GM23338 (cell line): Measurements from ENCODE around the gene DOCK2. TPM values are rescaled to one million over a fixed set of nuclear protein-coding genes. Genes with fewer than 3 reads are reported as not detected.

Source experiments
- ATAC-seq: fragments of 200-7000 bp; cut with Tn5 transposase; 3 replicates; pipeline ENCODE4 v1.9.1; 2020
- DNase-seq: peaks from one replicate; pipeline ENCODE4 v3.0.0-alpha.2; 2015; ENCODE audit warnings: low spot score
- H2AFZ ChIP-seq: fragments of 200-600 bp; sonication (generic); 2 replicates; pipeline ENCODE4 v1.8.0; 2016; ENCODE audit warnings: antibody characterized with exemption, mild to moderate bottlenecking, moderate library complexity
- H3F3A ChIP-seq: fragments of 200-600 bp; sonication (generic); replicated peaks from 2 replicates; pipeline ENCODE4 v1.8.0; 2017; ENCODE audit warnings: antibody characterized with exemption, mixed run types, low read depth
- H3K27ac ChIP-seq: fragments of 200-600 bp; sonication (generic); 2 replicates; pipeline ENCODE4 v1.6.1; 2016; ENCODE audit warnings: low read depth
- H3K27me3 ChIP-seq: fragments of 200-600 bp; sonication (generic); 2 replicates; pipeline ENCODE4 v1.8.0; 2016; ENCODE audit warnings: mild to moderate bottlenecking, mixed run types, moderate library complexity; ENCODE audit not compliant: insufficient read depth
- H3K36me3 ChIP-seq: fragments of 200-600 bp; sonication (generic); 2 replicates; pipeline ENCODE4 v1.8.0; 2016; ENCODE audit warnings: mild to moderate bottlenecking; ENCODE audit not compliant: insufficient read depth
- H3K4me1 ChIP-seq: fragments of 200-600 bp; sonication (generic); 2 replicates; pipeline ENCODE4 v1.8.0; 2016; ENCODE audit warnings: mild to moderate bottlenecking, moderate library complexity; ENCODE audit not compliant: insufficient read depth
- H3K4me2 ChIP-seq: fragments of 200-600 bp; sonication (generic); 2 replicates; pipeline ENCODE4 v1.7.1; 2017; ENCODE audit warnings: mixed run types
- H3K4me3 ChIP-seq: fragments of 200-600 bp; sonication (generic); 2 replicates; pipeline ENCODE4 v1.6.1; 2016; ENCODE audit warnings: mixed run types
- H3K79me2 ChIP-seq: fragments of 200-600 bp; sonication (generic); replicated peaks from 2 replicates; pipeline ENCODE4 v1.8.0; 2017; ENCODE audit warnings: mild to moderate bottlenecking; ENCODE audit not compliant: insufficient read depth
- H3K9me2 ChIP-seq: fragments of 200-600 bp; sonication (generic); 2 replicates; pipeline ENCODE4 v1.8.0; 2017; ENCODE audit not compliant: insufficient read depth
- H4K20me1 ChIP-seq: fragments of 200-600 bp; sonication (generic); replicated peaks from 2 replicates; pipeline ENCODE4 v1.8.0; 2017; ENCODE audit warnings: mild to moderate bottlenecking; ENCODE audit not compliant: insufficient read depth
- H3K27ac Mint-ChIP-seq: 2 replicates; pipeline ENCODE4 v1.8.0; 2020; ENCODE audit warnings: inconsistent platforms, mild to moderate bottlenecking, moderate library complexity, mixed read lengths
- H3K27me3 Mint-ChIP-seq: 3 replicates; pipeline ENCODE4 v1.8.0; 2022; ENCODE audit warnings: low read depth, mild to moderate bottlenecking, moderate library complexity, mixed read lengths, inconsistent platforms; ENCODE audit not compliant: insufficient read depth, poor library complexity
- H3K36me3 Mint-ChIP-seq: 3 replicates; pipeline ENCODE4 v1.8.0; 2021; ENCODE audit warnings: low read depth, mild to moderate bottlenecking, inconsistent platforms, moderate library complexity, mixed read lengths
- H3K4me1 Mint-ChIP-seq: 3 replicates; pipeline ENCODE4 v1.8.0; 2020; ENCODE audit warnings: mild to moderate bottlenecking, inconsistent platforms, mixed read lengths
- H3K4me3 Mint-ChIP-seq: 3 replicates; pipeline ENCODE4 v1.8.0; 2021; ENCODE audit warnings: moderate library complexity, mild to moderate bottlenecking, inconsistent platforms, mixed read lengths
- H3K9me3 Mint-ChIP-seq: 3 replicates; pipeline ENCODE4 v1.8.0; 2020; ENCODE audit warnings: moderate library complexity, mild to moderate bottlenecking, inconsistent platforms, mixed read lengths
- CREB1 ChIP-seq: fragments of 250-450 bp; sonication (Bioruptor Pico); IDR thresholded peaks from 2 replicates; pipeline ENCODE4 v1.5.0; 2020; ENCODE audit warnings: low read depth, mild to moderate bottlenecking, moderate library complexity
- CTCF ChIP-seq, 2 experiments: fragments of 200-600 bp in 1 of 2; sonication (generic) in 1 of 2; conservative IDR thresholded peaks; 2 replicates each; pipeline versions ENCODE4 v1.5.1 to v1.6.1; 2016 to 2017; ENCODE audit warnings: antibody characterized with exemption in 2 of 2, low read depth in 2 of 2, mild to moderate bottlenecking in 2 of 2, moderate library complexity in 1 of 2
- EZH2 ChIP-seq: fragments of 200-600 bp; sonication (generic); IDR thresholded peaks from one replicate; pipeline ENCODE4 v1.8.0; 2017; ENCODE audit warnings: antibody characterized with exemption, mild to moderate bottlenecking, low read depth; ENCODE audit not compliant: unreplicated experiment
- EZH2phosphoT487 ChIP-seq: fragments of 200-600 bp; sonication (generic); IDR thresholded peaks from one replicate; pipeline ENCODE4 v1.8.1; 2018; ENCODE audit warnings: antibody characterized with exemption; ENCODE audit not compliant: unreplicated experiment
- JUNB ChIP-seq: IDR thresholded peaks from one replicate; pipeline ENCODE4 v1.6.1; 2016; ENCODE audit warnings: antibody characterized with exemption; ENCODE audit not compliant: unreplicated experiment
- NANOG ChIP-seq: IDR thresholded peaks from 2 replicates; pipeline ENCODE4 v1.6.1; 2016; ENCODE audit warnings: antibody characterized with exemption, borderline replicate concordance
- POLR2AphosphoS5 ChIP-seq: IDR thresholded peaks from 2 replicates; pipeline ENCODE4 v1.6.1; 2016; ENCODE audit warnings: antibody characterized with exemption, low read depth
- STAT1 ChIP-seq: IDR thresholded peaks from one replicate; pipeline ENCODE4 v1.6.1; 2016; ENCODE audit warnings: antibody characterized with exemption; ENCODE audit not compliant: unreplicated experiment
- ZNF114 ChIP-seq: fragments of 250-450 bp; sonication (Bioruptor Pico); IDR thresholded peaks from 2 replicates; pipeline ENCODE4 v1.5.0; 2020; ENCODE audit warnings: mild to moderate bottlenecking, moderate library complexity
- ZNF331 ChIP-seq: fragments of 250-450 bp; sonication (Bioruptor Pico); IDR thresholded peaks from 2 replicates; pipeline ENCODE4 v1.5.0; 2020; ENCODE audit warnings: low read depth, mild to moderate bottlenecking, moderate library complexity
- polyA plus RNA-seq: library from polyadenylated mRNA; unstranded; fragments of >200 nt; fragmentation: Nextera tagmentation; extraction: Ambion mirVana; gene quantifications from 2 replicates; pipeline ENCODE4 v1.2.1, GENCODE V29; 2016
- total RNA-seq: library from RNA; depleted of rRNA; stranded (reverse); fragments of >200 nt; shearing (Covaris generic); gene quantifications from 2 replicates; pipeline ENCODE4 v1.2.3, GENCODE V29; 2014
- TF ChIP-seq, protein P1 (sequence below): fragments of 250-450 bp; sonication (Bioruptor Pico); IDR thresholded peaks from 2 replicates; pipeline ENCODE4 v1.5.0; 2020; ENCODE audit warnings: mild to moderate bottlenecking, moderate library complexity
- TF ChIP-seq, protein P2 (sequence below): IDR thresholded peaks from one replicate; pipeline ENCODE4 v1.6.1; 2018; ENCODE audit warnings: antibody characterized with exemption; ENCODE audit not compliant: unreplicated experiment
- TF ChIP-seq, protein P3 (sequence below): IDR thresholded peaks from 2 replicates; pipeline ENCODE4 v1.6.1; 2016; ENCODE audit warnings: antibody characterized with exemption

The DOCK2 gene
- total and polyA plus RNA-seq, 2 experiments from 2014 or later, result 3.7 to 9.4 TPM

DNA sequence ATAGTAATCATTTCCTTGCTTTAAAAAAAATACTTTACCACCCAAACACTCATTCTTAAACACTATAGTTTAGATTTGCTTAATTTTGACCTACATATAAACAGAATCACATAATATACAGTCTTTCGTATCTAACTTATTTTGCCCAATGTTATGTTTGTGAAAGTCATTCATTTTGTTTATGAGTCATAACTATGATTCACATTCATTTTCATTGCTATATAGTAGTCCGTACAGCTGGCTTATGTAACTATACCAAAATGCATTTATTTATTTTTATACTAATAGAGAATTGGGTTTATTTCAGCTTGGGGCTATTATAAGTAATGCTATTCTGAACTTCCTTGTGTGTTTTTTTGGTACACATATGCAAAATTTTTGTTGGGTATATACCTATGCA lies 434.7 kb downstream of the DOCK2 start:
- H3K4me1 ChIP-seq, result peaks cover 4% of the 10 kb centered on the region; the same call in 1 of the 2 replicates
- Mint-ChIP-seq H3K4me3 (no peak overlapping the region), H3K4me1 (peaks cover 18% of the 10 kb centered on the region), H3K27me3 (peaks cover 2% of the 10 kb centered on the region), H3K36me3 (no peaks in the 10 kb centered on the region), H3K27ac (no peak overlapping the region), H3K9me3 (no peaks in the 10 kb centered on the region)
- H2AFZ ChIP-seq, result no peak overlapping the region
- no peaks in the 10 kb centered on the region for H4K20me1 ChIP-seq
- H3K79me2 ChIP-seq, result no peaks in the 10 kb centered on the region
- no peaks in the 10 kb centered on the region for H3K27me3 ChIP-seq
- H3K27ac ChIP-seq, result no peak overlapping the region
- H3F3A ChIP-seq, result no peaks in the 10 kb centered on the region
- TF ChIP-seq, protein P1, sequence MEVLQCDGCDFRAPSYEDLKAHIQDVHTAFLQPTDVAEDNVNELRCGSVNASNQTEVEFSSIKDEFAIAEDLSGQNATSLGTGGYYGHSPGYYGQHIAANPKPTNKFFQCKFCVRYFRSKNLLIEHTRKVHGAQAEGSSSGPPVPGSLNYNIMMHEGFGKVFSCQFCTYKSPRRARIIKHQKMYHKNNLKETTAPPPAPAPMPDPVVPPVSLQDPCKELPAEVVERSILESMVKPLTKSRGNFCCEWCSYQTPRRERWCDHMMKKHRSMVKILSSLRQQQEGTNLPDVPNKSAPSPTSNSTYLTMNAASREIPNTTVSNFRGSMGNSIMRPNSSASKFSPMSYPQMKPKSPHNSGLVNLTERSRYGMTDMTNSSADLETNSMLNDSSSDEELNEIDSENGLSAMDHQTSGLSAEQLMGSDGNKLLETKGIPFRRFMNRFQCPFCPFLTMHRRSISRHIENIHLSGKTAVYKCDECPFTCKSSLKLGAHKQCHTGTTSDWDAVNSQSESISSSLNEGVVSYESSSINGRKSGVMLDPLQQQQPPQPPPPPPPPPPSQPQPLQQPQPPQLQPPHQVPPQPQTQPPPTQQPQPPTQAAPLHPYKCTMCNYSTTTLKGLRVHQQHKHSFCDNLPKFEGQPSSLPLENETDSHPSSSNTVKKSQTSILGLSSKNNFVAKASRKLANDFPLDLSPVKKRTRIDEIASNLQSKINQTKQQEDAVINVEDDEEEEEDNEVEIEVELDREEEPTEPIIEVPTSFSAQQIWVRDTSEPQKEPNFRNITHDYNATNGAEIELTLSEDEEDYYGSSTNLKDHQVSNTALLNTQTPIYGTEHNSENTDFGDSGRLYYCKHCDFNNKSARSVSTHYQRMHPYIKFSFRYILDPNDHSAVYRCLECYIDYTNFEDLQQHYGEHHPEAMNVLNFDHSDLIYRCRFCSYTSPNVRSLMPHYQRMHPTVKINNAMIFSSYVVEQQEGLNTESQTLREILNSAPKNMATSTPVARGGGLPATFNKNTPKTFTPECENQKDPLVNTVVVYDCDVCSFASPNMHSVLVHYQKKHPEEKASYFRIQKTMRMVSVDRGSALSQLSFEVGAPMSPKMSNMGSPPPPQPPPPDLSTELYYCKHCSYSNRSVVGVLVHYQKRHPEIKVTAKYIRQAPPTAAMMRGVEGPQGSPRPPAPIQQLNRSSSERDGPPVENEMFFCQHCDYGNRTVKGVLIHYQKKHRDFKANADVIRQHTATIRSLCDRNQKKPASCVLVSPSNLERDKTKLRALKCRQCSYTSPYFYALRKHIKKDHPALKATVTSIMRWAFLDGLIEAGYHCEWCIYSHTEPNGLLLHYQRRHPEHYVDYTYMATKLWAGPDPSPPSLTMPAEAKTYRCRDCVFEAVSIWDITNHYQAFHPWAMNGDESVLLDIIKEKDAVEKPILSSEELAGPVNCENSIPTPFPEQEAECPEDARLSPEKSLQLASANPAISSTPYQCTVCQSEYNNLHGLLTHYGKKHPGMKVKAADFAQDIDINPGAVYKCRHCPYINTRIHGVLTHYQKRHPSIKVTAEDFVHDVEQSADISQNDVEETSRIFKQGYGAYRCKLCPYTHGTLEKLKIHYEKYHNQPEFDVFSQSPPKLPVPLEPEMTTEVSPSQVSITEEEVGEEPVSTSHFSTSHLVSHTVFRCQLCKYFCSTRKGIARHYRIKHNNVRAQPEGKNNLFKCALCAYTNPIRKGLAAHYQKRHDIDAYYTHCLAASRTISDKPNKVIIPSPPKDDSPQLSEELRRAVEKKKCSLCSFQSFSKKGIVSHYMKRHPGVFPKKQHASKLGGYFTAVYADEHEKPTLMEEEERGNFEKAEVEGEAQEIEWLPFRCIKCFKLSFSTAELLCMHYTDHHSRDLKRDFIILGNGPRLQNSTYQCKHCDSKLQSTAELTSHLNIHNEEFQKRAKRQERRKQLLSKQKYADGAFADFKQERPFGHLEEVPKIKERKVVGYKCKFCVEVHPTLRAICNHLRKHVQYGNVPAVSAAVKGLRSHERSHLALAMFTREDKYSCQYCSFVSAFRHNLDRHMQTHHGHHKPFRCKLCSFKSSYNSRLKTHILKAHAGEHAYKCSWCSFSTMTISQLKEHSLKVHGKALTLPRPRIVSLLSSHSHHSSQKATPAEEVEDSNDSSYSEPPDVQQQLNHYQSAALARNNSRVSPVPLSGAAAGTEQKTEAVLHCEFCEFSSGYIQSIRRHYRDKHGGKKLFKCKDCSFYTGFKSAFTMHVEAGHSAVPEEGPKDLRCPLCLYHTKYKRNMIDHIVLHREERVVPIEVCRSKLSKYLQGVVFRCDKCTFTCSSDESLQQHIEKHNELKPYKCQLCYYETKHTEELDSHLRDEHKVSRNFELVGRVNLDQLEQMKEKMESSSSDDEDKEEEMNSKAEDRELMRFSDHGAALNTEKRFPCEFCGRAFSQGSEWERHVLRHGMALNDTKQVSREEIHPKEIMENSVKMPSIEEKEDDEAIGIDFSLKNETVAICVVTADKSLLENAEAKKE (CRISPR knock-in tag), result no peak
- no peak for TF ChIP-seq ZNF114 (CRISPR knock-in tag)
- TF ChIP-seq JUNB, result no peak
- no peak for TF ChIP-seq CTCF (conservative IDR thresholded peaks at IDR 0.05; ENCODE audit: low read depth in 2 of 2)
- TF ChIP-seq NANOG, result no peak
- TF ChIP-seq, protein P2, sequence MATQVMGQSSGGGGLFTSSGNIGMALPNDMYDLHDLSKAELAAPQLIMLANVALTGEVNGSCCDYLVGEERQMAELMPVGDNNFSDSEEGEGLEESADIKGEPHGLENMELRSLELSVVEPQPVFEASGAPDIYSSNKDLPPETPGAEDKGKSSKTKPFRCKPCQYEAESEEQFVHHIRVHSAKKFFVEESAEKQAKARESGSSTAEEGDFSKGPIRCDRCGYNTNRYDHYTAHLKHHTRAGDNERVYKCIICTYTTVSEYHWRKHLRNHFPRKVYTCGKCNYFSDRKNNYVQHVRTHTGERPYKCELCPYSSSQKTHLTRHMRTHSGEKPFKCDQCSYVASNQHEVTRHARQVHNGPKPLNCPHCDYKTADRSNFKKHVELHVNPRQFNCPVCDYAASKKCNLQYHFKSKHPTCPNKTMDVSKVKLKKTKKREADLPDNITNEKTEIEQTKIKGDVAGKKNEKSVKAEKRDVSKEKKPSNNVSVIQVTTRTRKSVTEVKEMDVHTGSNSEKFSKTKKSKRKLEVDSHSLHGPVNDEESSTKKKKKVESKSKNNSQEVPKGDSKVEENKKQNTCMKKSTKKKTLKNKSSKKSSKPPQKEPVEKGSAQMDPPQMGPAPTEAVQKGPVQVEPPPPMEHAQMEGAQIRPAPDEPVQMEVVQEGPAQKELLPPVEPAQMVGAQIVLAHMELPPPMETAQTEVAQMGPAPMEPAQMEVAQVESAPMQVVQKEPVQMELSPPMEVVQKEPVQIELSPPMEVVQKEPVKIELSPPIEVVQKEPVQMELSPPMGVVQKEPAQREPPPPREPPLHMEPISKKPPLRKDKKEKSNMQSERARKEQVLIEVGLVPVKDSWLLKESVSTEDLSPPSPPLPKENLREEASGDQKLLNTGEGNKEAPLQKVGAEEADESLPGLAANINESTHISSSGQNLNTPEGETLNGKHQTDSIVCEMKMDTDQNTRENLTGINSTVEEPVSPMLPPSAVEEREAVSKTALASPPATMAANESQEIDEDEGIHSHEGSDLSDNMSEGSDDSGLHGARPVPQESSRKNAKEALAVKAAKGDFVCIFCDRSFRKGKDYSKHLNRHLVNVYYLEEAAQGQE, result no peak
- TF ChIP-seq CREB1 (CRISPR knock-in tag), result no peak
- TF ChIP-seq, protein P3, sequence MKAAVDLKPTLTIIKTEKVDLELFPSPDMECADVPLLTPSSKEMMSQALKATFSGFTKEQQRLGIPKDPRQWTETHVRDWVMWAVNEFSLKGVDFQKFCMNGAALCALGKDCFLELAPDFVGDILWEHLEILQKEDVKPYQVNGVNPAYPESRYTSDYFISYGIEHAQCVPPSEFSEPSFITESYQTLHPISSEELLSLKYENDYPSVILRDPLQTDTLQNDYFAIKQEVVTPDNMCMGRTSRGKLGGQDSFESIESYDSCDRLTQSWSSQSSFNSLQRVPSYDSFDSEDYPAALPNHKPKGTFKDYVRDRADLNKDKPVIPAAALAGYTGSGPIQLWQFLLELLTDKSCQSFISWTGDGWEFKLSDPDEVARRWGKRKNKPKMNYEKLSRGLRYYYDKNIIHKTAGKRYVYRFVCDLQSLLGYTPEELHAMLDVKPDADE, result no peak
- TF ChIP-seq STAT1, result no peak
- TF ChIP-seq POLR2AphosphoS5, result no peak
- no peak for TF ChIP-seq ZNF331 (CRISPR knock-in tag)
- no peak for TF ChIP-seq EZH2
- no peak for TF ChIP-seq EZH2phosphoT487
- no peak overlapping the region for H3K4me3 ChIP-seq
- no peak for ATAC-seq
- DNase-seq, result no peak
- no peaks in the 10 kb centered on the region for H3K9me2 ChIP-seq
- no peak overlapping the region for H3K4me2 ChIP-seq
- no peaks in the 10 kb centered on the region for H3K36me3 ChIP-seq
